HG03196 (cell line): ENCODE results near the gene ASCC1.

Source experiments
- ATAC-seq: cut with Tn5 transposase; IDR thresholded peaks from one replicate; pipeline ENCODE4 v1.9.1; 2021; ENCODE audit not compliant: unreplicated experiment

ASCC1 gene

GRCh38 chr10:72086466-72087391 lies 129.3 kb downstream of the ASCC1 start:
- no peak for ATAC-seq

- no peak for ATAC-seq
Observed at GRCh38 chr10:72085864-72086465, 130.1 kb downstream of the ASCC1 start.

- ATAC-seq = no peak
Observed at GRCh38 chr10:72085166-72085565, 130.9 kb downstream of the ASCC1 start.

DNA sequence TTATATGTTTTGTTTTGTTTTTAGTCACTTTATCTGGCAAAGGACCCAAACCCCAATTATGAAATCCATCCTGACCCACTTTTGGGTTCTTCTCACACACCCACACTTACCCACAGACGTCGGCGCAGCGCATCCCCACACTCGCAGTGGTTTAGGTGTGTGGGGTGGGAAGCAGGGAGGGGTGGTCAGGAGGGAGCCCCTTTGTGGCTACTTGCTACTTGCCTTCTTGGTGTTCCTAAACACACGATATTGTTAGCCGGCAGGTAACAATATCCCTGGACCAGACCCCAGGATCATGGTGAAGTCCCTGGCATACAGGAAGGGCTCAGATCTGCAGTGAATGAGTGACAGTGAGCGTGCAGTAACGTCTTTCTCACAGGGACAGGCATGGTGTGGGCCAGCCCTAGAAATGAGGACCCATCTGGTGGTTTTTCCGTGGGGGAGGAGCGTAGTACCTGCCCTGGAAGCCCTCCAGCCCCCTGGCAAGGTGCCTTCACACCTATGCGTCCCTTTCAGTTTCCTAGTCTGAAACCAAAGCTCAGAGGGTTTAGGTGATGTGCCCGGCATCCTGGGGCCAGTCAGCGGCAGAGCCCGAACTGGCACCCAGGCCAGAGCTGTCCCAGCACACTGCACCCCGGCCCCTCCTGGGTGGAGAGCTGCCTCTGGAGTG lies 132.2 kb downstream of the ASCC1 start:
- ATAC-seq = no peak

DNA sequence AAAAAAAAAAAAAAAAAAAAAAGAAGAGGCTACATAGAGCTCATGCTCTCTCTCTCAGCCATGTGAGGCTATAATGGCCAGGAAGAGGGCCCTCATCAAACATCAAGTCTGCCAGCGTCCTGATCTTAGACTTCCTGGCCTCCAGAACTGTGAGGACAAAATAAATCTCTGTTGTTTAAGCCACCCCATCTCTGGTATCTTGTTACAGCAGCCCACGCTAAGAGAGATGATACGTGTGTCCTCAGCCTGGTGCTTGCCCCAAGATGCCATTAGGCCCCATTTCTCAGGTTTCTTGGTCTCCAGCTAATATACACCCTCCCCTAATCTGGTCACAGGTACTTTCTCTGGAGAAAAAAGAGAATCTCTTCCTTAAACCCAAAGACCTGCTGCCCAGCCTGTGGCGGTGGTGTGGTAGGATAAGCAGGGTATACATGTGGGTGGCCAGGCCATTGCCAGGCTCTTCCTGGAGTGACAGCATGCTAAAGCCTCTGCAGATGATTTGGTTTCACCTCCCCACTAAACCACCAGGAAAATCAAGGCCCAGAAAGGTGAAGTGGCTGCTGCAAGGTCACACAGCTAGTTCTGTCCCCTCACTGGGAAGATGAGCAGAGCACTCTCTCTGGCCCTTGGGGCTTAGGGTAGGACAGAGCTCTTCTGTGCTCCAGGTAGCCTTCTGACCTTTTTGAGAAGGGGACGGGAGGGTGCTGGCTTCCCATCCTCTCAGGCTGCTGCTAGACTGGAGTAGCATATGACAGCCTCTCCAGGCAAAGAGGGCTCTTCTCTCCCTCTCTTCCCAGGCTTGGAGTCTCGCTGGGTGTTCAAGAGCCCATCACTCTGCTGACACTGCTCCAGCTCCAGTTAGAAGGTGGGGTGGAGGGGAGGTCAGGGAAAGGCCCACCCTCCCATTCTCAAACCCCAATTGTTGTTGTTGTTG lies 133.0 kb downstream of the ASCC1 start:
- ATAC-seq = no peak

GRCh38 chr10:72081772-72082590 lies 134.1 kb downstream of the ASCC1 start:
- ATAC-seq = no peak

DNA sequence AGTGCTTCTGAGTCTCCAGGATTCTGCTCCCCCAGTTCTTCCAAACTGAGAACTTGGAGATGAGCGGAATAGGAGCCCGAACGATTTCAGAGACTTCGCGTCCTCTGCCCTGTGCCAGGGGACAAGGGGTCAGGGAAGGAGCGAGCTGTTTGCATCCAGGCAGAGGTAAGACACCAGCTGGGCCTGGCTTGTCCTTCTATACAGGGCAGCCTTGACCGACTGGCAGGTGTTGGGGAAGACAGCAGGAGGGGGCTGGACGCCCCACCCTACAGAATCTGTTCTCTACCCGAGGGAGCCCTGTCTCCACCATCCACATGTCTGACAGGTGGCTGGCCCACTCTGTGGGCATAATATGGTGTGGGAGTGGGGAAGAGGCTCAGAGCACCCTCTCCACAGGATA lies 134.9 kb downstream of the ASCC1 start:
- ATAC-seq = no peak

- ATAC-seq = no peak
Observed at GRCh38 chr10:72080042-72080975, 135.8 kb downstream of the ASCC1 start.

- no peak for ATAC-seq
Observed at GRCh38 chr10:72079356-72079755, 136.7 kb downstream of the ASCC1 start.

DNA sequence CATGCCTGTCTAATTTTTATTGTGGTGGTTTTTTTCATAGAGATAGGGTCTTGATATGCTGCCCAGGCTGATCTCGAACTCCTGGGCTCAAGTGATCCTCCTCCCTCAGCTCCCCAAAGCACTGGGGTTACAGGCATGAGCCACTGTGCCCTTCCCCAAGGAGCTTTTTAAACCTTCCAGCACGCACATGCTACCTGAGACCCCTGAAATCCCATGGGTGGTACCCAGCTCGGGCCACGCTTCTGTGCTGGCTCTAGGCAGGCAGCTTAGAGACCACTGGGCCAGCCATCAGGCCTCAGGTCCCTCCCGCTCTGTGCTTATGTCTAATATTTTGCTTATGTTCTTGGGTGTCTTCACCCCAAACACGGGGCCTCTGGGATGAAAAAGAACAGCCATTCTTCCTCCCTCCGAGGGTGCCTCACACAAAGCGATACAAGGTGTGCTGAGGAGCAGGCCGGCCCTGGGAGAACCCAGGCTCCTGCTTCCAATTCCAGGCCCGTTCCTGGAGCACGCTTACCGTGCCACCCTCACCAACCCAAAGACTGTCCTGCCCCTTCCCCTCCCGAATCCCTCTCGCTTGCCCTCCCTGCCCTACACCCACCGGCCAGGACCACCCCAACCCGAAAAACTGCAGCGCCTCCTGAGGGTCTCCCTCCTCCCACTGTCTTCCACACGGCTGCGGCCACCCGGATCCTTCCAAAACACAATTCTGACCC lies 138.6 kb downstream of the ASCC1 start:
- ATAC-seq = no peak

DNA sequence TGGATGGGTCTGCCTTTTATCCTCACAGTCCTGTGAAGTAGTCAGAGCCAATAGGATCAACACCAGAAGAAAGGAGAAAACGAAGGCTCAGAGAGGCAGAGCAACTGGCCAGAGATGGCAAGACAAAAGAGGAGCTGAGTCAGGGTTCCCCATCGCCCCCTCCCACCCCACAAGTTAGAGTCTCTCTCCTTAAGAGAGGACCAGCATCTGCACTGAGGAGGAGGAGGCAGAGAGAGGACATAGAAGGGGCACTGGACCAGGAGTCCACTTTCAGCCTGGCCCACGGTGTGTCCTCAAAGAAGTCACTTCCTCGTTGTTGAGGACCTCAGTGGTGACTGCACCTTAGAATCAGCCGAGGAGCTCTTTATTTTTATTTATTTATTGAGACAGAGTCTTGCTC lies 139.3 kb downstream of the ASCC1 start:
- ATAC-seq = no peak

DNA sequence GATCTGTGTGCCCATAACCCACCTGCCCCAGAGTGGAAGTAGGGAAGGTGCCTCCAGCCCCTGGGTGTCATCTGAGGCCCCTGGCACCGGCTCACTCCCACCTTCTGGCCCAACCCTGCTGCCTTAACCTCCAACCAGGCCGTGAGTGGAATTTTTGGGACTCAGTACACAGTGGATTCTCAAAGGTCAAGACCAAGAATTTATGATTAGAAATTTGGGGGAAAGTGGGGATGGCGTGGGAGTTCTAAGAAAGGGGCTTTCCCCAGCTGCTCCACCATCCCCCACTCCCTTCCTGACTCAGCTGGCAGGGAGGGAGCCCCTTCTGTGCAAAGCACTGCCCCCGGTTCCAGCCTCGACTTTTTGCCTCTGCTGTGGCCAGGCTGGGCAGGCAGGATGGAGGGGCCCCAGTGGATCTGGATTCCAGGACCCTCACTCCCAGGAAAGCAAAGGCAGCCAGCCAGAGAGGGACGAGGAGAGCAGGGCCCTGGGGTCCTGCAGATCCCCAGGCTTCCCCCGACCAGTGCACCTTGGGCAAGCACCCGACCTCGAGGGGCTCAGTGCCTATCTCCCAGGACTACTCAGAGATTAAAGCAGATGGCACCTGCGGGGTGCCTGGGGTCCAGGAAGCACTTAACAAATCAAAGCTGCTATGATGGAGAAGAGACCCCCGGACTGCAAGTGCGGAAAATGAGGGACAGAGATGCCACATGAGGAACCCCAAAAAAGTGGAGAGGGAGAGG lies 140.5 kb downstream of the ASCC1 start:
- ATAC-seq = no peak

DNA sequence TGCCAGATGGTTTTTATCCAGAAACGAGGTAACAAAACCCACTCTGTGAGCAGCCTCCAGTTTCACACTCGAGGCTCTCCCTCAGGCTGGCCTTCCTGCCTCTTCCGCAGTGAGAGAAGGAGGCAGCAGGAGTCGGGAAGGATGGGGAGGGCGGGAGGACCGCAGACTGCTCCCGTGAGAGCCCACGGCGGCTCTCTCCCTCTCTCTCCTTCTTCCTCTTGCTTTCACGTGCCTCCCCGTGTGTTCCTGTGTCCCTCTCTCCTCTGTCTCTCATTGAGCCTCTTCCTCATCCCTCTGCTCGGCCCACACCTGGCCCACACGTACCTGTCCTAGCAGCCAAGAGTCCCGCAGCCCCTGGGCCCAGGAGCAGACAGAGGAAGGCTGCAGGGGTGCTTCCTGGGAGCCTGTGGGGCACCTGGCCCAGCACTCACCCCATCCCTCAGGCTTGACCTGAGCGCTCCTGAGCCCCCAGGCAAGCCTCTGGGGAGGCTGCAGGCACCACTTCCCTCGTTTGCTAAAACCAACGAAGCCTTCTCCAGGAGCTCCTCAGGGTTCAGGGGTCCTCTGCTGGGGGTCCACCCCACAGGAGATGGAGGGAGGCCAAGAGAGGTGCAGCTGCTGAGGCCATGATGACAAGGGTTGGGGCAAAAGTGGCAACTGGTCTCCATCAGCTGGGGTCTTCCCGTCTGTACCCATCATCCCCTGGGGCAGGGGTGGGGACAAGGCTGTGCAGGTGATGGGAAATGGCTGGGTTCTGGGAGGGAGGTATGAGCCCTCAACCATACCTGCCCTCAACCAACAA lies 141.3 kb downstream of the ASCC1 start:
- no peak for ATAC-seq

DNA sequence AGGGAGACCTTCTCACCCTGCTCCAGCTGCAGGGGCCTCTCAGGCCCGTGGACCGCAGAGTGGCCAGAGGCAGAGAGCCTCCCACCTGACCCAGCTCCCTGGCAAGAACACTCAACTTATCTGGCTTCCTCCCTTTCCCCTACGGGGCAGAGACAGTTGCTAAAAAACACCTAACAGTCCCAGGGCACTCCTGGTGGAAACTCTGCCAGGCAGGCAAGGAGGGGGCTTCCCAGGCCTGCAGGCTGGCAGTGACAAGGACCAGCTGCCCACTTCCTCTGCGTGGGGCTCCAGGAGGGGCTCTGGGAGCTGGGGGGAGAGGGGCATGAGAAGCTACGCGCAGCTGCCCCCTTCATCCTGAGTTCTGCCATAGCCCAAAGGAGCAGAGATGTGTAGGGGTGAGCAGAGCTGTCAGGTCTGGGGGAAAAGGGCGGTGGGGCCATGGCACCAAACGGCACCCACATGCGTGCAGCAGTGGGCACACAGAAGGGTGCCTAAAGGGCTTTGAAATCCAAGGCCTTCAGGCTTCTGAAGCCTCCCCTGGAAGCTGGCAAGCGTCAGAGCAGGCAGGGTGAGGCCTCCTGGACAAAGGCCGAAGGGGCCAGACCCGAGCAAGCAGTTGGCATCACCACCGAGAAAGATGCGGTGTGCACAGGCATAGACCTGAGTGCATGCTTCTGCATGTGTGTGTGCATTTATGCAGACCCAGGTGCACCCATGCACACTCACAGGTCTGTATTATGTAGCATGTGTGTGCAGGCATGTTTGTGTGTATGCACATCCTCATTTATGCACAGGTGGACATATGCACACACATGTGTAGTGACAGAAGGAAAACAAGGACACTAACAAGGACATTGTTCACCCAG lies 142.1 kb downstream of the ASCC1 start:
- ATAC-seq = no peak

- no peak for ATAC-seq
Observed at GRCh38 chr10:72072639-72073038, 143.4 kb downstream of the ASCC1 start.

DNA sequence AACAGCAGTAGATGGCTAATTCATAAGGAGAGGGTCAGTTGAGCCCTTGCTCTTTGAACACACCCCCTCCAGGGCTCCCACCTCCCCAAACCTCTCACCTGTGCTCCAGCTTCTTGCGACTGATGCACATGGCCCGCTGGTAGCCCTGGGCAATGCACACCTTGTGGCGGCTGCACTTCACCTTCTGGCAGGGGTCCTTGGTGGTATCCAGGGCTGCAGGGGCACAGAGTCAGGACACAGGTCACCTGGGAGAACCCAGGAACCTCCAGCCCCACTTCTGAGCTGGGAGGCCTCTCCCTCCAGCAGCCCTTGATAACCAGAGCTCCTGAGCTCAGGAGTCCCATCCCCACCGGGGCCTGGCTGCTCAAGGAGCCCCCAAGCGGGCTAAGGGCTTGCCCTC lies 144.0 kb downstream of the ASCC1 start:
- ATAC-seq = no peak
